Hippocampal formation (tissue), 2 donors: ENCODE data around the gene JARID2.

ENCODE experiments used
- DNase-seq, 2 donors: peaks; one replicate each; lab custom pipeline; 2025; lab: John Stamatoyannopoulos, UW

Gene JARID2

DNA sequence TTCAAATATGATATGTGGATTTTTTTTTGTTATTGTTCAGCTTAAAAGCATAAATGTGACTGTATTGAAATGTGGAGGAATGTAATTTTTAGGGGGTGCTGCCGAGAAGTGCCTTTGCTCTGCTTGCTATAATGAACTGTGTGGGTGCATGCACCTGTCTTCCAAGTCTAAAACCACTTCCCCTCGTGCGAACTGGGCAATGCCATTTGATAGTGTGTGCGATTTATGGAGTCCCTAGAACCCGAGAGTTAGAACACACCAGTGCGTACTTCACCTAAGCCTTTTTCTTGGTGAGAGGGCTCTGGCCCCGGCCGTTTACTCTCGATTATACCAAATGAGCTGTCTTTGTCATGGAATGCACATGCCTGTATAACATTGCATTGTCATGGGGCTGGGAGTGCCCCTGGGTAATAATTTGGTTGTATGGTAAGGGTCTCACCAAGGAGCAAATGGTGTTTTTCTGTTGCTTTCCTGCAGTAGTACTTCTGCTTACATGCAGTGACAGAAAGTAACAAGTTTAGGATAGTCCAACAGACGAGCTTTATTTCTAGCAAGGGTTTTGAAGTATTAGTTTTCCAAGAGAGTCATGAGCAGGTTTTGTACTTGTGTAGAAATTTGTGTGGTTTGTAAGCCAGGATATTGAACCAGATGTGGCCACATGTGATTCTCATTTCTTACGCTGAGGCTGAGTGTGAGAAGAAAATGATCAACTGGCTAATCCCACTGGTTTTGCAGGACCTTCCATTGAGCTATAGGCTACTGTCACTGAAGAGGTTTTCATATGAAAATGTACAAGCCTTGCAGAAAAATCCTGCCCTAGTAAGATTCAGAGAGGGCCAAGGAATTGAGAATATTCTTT lies 244.6 kb downstream of the JARID2 start:
- DNase-seq: no peak

DNA sequence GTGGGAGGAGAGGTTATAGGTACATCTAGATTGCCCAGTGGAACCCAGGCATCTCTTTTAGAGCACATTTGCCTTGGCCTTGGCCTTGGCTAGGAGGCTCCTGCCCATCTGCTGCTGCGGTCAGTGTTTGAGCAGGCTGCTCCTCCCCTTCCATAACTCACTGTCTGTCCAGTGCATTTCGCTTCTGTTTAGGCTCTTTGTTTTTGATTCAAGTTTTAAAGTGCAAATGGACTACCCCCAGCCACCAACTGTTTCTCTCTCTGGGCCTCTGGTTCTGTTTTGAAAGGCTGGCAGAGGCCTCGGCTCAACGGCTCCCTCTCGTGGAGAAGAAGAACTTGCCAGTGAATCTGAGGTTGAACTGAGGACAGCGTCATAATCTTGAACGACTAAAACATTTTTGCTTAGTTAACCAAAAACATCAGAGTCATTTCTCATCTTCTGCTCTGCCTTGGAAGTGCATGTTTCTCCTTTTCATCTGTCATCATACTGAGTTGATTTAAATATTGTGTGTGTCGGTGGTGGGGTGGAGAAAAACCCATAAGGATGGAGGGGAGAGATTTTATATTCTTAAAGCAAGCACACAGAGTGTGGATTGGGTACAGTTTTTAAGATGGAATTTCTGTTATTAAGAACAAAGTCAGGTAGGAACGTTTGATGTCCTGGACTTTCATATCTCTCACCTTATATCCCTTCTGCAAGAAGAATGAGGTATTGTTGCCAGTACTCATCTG lies 245.6 kb downstream of the JARID2 start:
- DNase-seq: peak; percentile 83 to 91

DNA sequence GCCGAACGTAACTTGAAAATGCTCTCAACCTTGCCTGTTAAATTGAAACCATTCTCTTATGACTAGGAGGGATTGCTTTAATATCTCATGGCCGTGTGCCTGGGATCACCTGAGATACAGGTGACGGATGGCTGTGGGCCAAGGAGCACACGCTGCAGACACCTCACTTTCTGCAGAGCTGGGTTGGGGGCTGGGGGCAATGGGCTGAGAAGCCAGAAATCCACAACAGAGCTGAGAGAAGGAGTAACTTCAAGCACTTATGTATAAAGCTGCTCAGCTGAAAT lies 246.1 kb downstream of the JARID2 start:
- no peak for DNase-seq

DNA sequence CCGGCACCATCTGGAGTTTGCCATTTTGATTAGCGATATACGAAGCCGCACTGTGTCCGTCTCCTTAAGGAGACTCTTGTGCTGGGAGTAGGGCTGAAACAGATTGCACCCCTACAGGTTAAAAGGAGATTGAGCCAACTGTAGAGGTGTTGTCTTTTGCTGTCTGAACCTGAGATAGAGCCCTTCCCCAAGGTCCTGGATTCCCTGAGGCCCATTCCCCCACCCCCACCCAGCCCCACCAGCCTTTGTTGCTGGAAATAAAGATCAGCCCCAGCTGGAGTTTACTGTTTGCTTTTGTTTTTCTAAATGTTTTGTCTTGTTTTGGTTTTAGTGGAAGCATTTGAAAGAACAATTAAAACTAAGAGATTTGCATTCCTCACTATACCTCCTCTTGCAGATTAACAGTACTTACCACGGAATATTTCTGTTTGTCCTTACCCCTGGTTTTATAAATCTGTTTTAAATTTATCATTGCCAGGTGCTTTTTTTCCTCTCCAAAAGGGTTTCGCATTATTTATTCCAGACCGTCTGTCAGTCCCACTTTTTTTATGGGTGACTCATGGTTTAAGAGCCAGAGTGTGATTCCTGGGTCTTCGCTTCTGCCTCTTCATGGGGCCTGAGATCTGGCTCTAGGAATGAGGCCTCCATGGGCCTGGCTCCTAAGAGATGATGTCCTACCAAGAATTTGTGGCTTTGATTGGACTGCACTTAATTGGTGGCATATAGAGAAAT lies 247.7 kb downstream of the JARID2 start:
- DNase-seq: no peak

DNA sequence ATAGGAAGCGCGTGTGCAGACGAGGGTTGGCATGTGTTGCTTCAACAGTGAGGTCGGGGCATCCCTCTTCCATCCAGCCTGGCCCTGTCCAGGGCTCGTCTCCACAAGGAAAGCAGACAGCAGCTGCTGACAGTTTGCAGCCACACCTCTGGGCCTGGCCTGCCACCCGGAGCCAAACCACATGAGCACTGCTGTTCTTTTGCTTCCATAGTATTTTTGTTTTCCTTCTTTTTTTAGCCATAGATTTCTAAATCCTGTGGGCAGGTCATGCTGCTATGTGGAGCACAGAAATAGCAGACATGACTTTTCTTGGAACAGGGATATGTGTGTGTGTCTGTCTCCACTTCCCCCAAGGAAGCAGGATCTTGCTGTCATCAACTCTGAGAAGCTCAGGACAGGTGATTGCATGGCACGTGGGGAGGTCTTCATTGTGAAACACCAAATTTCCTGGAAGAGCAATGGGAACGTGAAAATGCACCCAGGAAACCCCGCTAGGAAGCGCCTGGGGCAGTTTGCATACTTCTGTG lies 249.6 kb downstream of the JARID2 start:
- DNase-seq: no peak

DNA sequence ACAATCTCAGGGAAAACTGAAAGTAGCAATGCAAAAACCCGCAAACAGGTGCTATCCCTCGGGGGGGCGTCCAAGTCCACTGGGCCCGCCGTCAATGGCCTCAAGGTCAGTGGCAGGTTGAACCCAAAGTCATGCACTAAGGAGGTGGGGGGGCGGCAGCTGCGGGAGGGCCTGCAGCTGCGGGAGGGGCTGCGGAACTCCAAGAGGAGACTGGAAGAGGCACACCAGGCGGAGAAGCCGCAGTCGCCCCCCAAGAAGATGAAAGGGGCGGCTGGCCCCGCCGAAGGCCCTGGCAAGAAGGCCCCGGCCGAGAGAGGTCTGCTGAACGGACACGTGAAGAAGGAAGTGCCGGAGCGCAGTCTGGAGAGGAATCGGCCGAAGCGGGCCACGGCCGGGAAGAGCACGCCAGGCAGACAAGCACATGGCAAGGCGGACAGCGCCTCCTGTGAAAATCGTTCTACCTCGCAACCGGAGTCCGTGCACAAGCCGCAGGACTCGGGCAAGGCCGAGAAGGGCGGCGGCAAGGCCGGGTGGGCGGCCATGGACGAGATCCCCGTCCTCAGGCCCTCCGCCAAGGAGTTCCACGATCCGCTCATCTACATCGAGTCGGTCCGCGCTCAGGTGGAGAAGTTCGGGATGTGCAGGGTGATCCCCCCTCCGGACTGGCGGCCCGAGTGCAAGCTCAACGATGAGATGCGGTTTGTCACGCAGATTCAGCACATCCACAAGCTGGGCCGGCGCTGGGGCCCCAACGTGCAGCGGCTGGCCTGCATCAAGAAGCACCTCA lies 250.7 kb downstream of the JARID2 start:
- DNase-seq: no peak

DNA sequence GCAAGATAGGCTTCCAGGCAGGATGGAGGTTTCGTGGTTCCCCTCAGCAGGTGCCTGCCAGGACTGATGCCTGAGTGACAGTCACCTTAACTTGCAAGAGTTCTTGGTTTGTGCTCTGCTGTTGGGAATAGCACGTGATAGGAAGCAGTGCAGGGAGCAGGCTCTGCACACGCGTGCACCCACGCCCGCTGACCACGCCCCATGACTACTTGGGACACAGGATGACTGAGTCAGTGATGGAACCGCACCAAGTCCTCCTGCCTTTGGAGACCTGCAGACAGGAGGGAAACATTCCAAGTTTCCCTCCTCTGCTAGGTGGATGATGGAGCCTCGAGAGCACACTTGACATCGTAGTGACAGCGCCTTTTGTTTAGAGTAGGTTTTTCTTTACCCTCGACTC lies 252.8 kb downstream of the JARID2 start:
- DNase-seq: no peak

DNA sequence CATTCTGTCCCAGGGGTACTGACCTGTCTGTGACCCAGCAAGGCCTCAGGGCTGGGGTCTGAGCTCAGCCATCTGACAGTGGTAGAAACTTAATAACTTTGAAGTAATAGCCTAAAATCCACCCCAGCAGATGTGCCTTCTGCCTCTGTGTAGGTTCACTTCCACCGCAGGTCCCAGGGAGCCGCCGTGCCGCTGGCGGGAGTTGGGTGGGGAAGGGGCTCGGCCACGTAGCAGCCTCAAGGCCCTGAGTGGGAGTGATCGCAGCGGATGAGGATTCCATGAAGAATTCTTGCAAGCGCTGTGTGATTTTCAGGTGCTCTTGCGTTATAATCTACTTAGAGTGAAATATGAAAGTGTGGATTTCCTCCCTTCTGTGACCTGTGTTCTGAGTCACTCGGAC lies 253.3 kb downstream of the JARID2 start:
- DNase-seq: no peak

DNA sequence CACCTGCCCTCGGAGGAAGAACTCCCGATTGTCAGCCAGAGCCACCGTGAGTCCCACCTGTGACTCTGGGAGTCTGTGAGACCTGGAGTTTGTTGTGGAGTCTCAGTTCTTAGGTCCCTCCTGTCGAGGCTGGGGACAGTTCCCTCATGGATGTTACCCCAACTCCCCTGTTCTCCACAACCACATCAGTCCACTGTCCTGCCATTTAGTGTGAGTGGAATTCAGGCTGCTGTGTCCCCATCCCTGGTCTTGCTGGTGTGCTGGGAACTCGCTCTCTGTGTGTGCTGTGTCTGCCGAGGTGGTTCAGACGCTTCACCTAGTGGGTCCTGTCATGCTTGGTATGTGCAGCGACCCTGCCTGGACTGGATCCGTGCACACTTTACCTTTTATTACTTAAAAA lies 253.7 kb downstream of the JARID2 start:
- no peak for DNase-seq

DNA sequence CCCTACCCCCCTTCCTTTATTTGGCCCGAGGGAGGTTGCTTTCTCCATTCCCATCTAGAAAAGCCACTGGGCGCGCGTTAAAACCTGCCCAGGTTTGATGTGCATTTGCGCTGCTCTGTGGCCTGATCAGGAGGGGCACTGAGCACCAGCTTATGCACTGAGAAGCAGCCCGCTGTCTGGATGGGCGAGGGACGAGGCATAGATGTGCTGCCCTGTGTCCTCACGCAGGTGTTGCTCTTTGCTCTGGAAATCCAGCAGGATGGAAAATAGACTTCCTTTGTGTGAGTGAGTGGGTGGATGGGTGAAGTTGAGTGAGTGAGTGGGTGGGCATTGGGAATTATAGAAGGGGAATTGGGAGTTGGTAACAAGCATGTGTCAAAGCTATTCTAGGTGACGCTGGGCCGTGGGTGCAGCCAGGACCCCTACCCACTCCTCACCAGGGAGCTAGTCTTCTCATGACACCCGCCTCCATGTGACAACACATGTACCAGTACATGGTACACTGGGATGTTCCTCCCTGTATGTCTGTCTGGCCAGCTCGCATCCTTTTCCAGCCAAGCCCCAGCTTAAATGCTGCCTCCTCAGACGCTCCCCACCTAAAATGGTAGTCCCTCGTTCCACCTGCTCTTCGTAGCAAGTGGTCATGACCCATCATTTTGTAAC lies 254.3 kb downstream of the JARID2 start:
- DNase-seq: no peak

DNA sequence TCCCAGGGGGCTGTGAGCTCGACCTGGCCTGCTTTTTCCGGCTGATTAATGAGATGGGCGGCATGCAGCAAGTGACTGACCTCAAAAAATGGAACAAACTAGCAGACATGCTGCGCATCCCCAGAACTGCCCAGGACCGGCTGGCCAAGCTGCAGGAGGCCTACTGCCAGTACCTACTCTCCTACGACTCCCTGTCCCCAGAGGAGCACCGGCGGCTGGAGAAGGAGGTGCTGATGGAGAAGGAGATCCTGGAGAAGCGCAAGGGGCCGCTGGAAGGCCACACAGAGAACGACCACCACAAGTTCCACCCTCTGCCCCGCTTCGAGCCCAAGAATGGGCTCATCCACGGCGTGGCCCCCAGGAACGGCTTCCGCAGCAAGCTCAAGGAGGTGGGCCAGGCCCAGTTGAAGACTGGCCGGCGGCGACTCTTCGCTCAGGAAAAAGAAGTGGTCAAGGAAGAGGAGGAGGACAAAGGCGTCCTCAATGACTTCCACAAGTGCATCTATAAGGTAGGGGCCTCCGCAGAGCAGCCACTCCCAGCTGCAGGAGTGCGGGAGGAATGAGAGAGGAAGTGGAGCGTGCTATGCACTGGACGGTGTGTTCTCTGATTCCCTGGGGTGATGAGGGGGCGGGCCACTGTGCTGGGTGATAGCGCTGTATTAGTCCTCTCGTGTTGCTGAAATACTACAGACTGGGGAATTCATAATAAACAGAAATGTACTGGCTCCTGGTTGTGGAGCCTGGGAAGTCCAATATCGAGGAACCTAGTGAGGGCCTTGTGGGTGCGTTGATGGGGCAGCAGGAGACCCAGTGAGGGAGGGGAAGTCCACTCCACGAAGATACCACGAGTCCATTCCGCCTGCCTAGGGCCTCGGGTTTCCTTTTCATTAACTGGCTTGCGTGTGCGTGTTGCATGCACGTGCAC lies 255.3 kb downstream of the JARID2 start:
- DNase-seq: no peak

DNA sequence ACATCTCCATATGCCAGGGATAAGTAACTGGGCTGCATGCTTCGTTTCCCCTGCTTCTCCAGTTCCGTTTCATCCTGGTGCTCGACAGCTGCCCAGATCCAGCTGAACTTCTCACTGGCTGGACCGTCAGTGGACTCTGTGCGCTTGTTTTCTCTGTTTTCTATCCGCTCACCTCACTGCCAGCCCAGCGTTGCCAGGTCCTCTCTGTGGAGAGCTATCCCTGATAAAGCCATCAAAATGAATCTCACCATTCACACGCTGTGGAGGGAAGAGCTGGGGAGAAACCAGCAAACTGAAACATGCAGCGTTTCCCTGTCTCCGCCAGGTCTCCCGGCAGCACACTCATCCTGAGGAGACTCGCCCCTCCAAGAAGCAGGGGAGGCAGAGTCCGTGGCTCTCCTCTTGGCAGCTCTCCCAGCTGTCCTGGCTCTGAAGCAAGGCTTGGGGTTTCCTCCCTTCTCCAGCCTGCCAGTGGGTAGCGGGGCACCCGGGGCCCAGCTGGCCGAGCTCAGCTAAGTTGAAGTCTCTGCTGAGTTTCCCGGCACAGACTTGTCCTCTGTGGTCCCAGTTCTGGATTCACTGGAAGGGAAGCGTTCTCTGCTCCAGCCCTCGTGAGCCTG lies 256.1 kb downstream of the JARID2 start:
- peak; percentile 30 to 52 for DNase-seq

DNA sequence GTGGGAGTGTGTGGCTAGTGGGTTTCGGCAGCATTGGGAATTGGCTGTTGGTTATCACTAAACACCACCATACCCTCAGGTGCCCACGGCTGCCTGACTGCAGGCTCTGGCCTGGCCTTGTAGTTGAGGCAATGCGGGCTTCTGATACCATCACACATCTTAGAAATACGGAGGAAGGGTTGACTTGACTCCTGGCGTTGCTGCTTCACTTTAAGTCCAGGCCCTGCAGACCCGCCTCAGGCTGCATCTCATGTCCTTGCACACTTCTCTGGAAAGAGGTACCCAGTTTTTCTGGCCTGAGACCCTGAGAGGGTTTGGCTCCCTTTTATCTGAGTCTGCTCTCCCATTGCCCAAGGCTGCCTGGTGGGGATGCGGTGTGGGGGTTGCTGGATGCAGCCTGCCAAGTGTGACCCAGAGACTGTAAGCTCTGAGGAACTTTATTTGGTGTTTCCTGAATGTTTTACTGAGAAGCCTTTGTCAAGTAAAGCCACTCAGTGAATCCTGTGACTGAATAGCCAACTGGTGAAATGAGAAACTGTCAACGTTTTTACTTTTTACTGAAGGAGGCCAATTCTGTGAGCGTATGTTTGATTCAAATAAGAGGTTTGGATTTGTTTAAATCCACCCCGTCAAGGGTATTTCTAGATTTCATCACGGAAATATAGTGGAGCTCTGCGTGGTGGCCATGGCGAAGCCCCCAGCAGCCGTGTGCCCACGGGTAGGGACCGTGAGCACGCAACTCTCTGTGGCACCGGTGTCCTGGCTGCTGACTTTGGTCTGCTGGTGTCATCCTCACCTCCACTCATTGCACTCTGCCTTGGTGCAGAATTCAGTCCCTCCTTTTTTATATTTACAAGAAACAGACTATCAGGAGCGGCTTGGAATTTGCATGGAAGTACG lies 256.8 kb downstream of the JARID2 start:
- no peak for DNase-seq

DNA sequence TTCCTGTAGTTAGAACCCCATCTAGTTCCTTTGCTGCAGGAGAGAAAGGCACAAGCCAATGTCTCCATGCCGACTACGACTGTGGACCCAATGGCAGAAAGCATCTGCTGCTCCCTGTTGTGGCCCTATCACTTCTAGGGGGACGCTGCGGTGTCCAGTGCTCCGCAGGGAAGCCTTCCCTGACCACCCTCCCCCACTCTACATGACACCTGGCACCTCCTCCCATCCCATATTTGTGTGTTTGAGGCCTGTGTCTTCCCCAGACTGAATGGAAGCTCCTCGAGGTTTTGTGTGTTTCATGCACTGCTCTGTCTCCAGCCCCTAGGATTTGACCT lies 257.4 kb downstream of the JARID2 start:
- DNase-seq: no peak

DNA sequence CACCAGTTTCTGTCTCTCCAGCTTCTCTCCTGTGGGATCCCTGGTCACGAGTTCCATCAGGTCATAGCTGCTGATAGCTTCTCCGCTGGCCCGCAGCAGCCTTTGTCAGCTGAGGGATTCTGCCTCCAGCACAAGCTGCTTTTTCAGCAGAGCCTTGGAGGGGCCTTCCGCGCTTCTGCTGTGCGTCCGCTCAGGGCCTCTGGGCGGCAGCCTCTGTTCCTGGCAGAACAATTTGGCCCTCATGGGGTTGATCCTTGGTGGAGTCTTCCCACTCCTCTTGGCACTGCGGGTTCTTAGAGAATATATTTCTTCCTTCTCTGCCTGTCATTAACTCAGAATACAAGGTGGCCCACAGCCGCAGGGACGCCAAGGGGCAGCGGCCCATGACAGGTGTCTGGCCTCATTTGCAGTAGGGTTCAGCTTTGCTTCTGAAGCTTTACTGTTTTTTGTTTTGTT lies 258.2 kb downstream of the JARID2 start:
- peak in 1 of 2 donors; percentile 20 for DNase-seq

DNA sequence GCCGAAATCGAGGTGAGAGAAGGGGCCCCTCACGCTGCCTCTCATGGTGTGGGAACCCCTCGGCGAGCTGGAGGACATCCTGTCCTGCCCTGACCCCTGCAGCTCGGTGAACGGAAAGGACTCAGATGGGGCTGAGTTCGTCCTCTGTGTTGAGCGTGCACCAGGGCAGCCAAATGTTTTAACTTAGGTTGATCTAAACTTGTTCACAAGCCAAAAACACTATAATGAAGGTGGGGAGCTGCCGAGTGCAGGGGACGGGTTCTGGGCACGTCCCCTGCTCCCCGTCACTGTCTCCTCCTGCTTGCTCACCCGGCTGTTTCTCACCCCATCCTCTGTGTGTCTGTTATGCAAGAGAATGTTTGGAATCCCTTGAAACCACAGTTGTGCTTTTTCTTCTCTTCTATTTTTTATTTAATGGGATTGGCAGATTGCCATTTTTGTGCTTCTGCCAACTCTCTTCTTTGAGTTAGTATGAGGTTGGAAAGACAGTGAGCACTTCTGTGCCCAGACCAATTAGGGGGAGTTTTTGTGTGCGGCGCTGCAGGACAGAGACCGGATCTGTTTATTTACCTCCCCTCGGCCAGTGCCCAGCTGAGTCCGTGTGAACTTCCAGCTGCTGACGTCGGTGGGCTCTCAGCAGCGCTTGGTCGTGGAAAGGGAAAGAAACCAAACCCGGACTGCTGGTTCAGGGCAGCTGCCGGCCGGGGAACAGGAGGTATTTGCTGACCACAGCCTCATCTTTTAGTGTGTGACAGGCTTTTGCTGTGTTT lies 258.9 kb downstream of the JARID2 start:
- DNase-seq: peak; percentile 61 to 84

DNA sequence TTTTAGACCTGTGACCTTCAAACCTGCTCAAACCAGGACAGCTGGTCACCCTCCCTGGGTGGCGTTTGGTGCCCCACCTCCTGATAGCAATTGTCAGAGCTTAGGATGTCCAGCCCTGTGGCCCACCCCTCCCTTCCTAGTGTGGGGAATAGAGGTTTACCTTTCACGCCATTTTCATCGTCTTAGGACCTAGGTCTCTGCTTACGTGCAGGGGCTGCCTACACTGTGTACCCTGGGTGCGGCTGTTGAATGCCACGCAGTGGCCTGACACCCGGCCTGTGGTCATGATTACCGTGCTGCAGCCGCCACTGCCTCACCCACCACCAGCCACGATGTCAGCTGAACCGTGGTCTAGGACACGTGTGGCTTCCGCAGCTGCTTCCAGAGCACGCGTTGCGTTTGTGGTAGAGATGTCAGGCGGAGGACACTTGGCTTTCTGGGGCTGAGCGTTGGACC lies 259.6 kb downstream of the JARID2 start:
- DNase-seq: no peak

DNA sequence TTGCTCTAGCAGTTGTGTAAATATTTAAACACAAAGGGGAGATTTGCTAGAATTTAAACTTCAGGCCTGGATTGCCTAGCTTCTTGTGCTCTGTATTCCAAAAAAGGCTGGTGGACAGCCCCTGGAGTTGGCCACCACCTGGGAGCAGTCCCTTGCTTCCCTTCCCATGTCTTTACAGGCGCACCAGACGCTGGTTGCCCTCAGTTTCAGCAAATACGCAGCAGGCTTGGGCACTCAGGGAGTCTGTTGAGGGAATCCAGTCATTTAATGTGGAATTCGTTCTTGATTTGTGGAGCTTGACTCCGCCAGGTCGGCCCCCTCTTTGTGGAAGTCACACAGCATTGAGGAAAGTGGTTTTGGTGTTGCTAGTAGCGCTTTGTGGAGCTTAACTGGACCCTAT lies 260.2 kb downstream of the JARID2 start:
- no peak for DNase-seq
